ENCODE results near the gene STK35.

DNA sequence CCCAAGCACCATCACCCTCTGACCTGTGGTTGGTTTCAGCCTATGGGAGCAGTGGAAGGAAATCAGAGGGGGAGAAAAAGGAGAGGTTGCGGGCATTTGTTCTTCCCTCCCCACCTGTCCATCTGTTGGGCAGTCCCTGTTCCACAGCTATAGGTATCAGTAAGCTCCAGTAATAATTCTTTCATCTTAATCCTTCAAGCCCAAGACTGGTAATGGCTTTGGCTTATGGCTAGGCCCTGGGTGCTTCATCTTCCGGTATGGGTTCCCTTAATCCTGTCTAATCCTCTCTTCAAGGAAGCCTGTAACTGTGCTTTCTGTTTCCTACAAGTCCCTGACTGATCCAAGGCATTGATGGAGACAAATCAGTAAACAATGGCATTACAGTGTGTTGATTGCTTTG is 42.2 kb upstream of the STK35 start:
- TF ChIP-seq POLR2A (IDR thresholded peaks at IDR 0.05): no peak
- TF ChIP-seq, protein P1, sequence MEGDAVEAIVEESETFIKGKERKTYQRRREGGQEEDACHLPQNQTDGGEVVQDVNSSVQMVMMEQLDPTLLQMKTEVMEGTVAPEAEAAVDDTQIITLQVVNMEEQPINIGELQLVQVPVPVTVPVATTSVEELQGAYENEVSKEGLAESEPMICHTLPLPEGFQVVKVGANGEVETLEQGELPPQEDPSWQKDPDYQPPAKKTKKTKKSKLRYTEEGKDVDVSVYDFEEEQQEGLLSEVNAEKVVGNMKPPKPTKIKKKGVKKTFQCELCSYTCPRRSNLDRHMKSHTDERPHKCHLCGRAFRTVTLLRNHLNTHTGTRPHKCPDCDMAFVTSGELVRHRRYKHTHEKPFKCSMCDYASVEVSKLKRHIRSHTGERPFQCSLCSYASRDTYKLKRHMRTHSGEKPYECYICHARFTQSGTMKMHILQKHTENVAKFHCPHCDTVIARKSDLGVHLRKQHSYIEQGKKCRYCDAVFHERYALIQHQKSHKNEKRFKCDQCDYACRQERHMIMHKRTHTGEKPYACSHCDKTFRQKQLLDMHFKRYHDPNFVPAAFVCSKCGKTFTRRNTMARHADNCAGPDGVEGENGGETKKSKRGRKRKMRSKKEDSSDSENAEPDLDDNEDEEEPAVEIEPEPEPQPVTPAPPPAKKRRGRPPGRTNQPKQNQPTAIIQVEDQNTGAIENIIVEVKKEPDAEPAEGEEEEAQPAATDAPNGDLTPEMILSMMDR (IDR thresholded peaks at IDR 0.05): no peak

Data from Peyer's patch (tissue), 4 donors.